ENCODE measurements around the gene EXOC4. TPM values are rescaled to one million over a fixed set of nuclear protein-coding genes. Genes with fewer than 3 reads are reported as not detected.

The EXOC4 gene
- total and polyA plus RNA-seq, 2 donors (not counting 3 experiments of a cell fraction or from before 2014, with no cell fraction given) = 20.3 to 73.1 TPM

- no peak overlapping the region for H3K4me2 ChIP-seq (ENCODE audit: insufficient read depth, low read length)
- POLR2A ChIA-PET = no interaction called here
- intact Hi-C loops (cut with micrococcal nuclease) = loop anchor here (5.0 to 10.0 kb wide), 3 partner anchors 311 to 896 kb away; partner anchors contain the start of gene PLXNA4
Observed at GRCh38 chr7:133431134-133431724, 178.4 kb downstream of the EXOC4 start.

More at GRCh38 chr7:133431134-133431724, 178.4 kb downstream of the EXOC4 start:
- CTCF ChIA-PET = no interaction called here
- Histone ChIP-seq H3K27me3 (ENCODE audit: control insufficient read depth in 2 of 2, insufficient read depth in 2 of 2, low read length in 2 of 2) (no peaks in the 10 kb centered on the region), H4K20me1 (replicated peaks; ENCODE audit: control insufficient read depth, extremely low read depth, insufficient read depth, low read length) (no peaks in the 10 kb centered on the region), H3K4me1 (ENCODE audit: control insufficient read depth, extremely low read depth, insufficient read depth, low read length) (peaks cover 9% of the 10 kb centered on the region), H3K9me3 (replicated peaks; ENCODE audit: control insufficient read depth, insufficient read depth, low read length) (no peaks in the 10 kb centered on the region), H3K4me3 (replicated peaks in 1 of 3; ENCODE audit: insufficient read depth in 1 of 3, low read depth in 1 of 3, low read length in 3 of 3) (no peak overlapping the region), H3K9me1 (replicated peaks; ENCODE audit: control insufficient read depth, extremely low read depth, insufficient read depth, low read length) (no peaks in the 10 kb centered on the region), H3K36me3 (ENCODE audit: control insufficient read depth in 2 of 2, extremely low read depth in 1 of 2, insufficient read depth in 2 of 2, low read length in 2 of 2) (no peaks in the 10 kb centered on the region), H2AFZ (ENCODE audit: low read depth, low read length) (no peak overlapping the region), H3K79me2 (ENCODE audit: control insufficient read depth, insufficient read depth, low read length) (no peaks in the 10 kb centered on the region), H3K9ac (replicated peaks; ENCODE audit: extremely low read depth, insufficient read depth, low read length) (no peak overlapping the region), H3K27ac (ENCODE audit: insufficient read depth, low read depth, low read length) (no peak overlapping the region)
- BruUV-seq (replicated peaks) = no TSS peak
- TF ChIP-seq MAX (IDR thresholded peaks at IDR 0.05; ENCODE audit: insufficient read depth, insufficient read length) = no peak
- no peak for TF ChIP-seq CTCF (IDR thresholded peaks at IDR 0.05; ENCODE audit: extremely low read depth in 1 of 2, insufficient read depth in 1 of 2, low read depth in 1 of 2, low read length in 2 of 2)
- no peak for TF ChIP-seq FOS (IDR thresholded peaks at IDR 0.05; ENCODE audit: borderline replicate concordance, insufficient read depth, low read length)
- TF ChIP-seq GATA2 (IDR thresholded peaks at IDR 0.05; ENCODE audit: insufficient read depth, insufficient read length, low read depth, low read length) = no peak
- dilution Hi-C loops (cut with MboI; ENCODE audit: extremely low pct_ligation_motif_present, low sequenced_read_pairs) = no loop called here
- FAIRE-seq = no peak
- DNase-seq (ENCODE audit: low read depth, low spot score) = no peak
